Measurements from ENCODE around the gene ERC2.

DNA sequence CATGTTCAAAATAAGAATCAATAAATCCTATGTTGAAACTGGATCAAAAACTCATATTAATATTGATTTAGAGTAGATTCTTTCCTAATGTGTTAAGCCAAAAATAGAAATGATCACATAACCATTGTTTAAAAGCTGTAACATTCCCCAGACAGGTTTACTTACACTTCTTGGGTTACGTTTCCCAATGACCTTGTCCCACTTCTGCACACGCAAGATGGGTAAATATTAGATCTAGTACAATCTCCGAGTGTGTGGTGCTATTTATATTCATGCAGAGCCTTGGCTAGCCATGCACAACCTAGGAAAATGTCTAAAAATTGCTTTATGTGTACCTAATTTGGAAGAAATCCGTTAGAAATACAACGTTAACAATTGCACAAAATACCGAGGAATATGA, 39.6 kb downstream of the ERC2 start:
- TF ChIP-seq POLR2A (IDR thresholded peaks at IDR 0.05) = no peak
- TF ChIP-seq, protein P1, sequence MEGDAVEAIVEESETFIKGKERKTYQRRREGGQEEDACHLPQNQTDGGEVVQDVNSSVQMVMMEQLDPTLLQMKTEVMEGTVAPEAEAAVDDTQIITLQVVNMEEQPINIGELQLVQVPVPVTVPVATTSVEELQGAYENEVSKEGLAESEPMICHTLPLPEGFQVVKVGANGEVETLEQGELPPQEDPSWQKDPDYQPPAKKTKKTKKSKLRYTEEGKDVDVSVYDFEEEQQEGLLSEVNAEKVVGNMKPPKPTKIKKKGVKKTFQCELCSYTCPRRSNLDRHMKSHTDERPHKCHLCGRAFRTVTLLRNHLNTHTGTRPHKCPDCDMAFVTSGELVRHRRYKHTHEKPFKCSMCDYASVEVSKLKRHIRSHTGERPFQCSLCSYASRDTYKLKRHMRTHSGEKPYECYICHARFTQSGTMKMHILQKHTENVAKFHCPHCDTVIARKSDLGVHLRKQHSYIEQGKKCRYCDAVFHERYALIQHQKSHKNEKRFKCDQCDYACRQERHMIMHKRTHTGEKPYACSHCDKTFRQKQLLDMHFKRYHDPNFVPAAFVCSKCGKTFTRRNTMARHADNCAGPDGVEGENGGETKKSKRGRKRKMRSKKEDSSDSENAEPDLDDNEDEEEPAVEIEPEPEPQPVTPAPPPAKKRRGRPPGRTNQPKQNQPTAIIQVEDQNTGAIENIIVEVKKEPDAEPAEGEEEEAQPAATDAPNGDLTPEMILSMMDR (IDR thresholded peaks at IDR 0.05) = no peak

Measured in ovary (tissue), 3 donors.